MM.1S (cell line): Measurements from ENCODE around the gene GDPD5.

Experiments
- DNase-seq: peaks from one replicate; pipeline ENCODE4 v3.0.0-alpha.2; 2015
- H2AFZ ChIP-seq: fragments of 300-600 bp; sonication (generic); 2 replicates; pipeline ENCODE4 v1.6.0; 2016; ENCODE audit warnings: antibody characterized with exemption, low read length
- H3F3A ChIP-seq: fragments of 300-600 bp; sonication (generic); 2 replicates; pipeline ENCODE4 v1.6.1; 2016; ENCODE audit warnings: mild to moderate bottlenecking, antibody characterized with exemption, low read length, moderate library complexity, mixed read lengths; ENCODE audit not compliant: insufficient read depth
- H3K27ac ChIP-seq: fragments of 300-600 bp; sonication (generic); 2 replicates; pipeline ENCODE4 v1.5.1; 2016; ENCODE audit warnings: mild to moderate bottlenecking, low read length
- H3K27me3 ChIP-seq: fragments of 300-600 bp; sonication (generic); replicated peaks from 2 replicates; pipeline ENCODE4 v1.6.0; 2016; ENCODE audit warnings: low read length; ENCODE audit not compliant: insufficient read depth
- H3K36me3 ChIP-seq: fragments of 300-600 bp; sonication (generic); replicated peaks from 2 replicates; pipeline ENCODE4 v1.6.1; 2016; ENCODE audit warnings: mild to moderate bottlenecking, low read length, mixed read lengths; ENCODE audit not compliant: insufficient read depth
- H3K4me1 ChIP-seq: fragments of 300-600 bp; sonication (generic); 2 replicates; pipeline ENCODE4 v1.6.1; 2016; ENCODE audit warnings: low read length, mixed read lengths
- H3K4me2 ChIP-seq: fragments of 300-600 bp; sonication (generic); 2 replicates; pipeline ENCODE4 v1.6.0; 2016; ENCODE audit warnings: low read depth, low read length
- H3K4me3 ChIP-seq: fragments of 300-600 bp; sonication (generic); 2 replicates; pipeline ENCODE4 v1.5.1; 2016; ENCODE audit warnings: low read length, mixed read lengths
- H3K79me2 ChIP-seq: fragments of 300-600 bp; sonication (generic); 2 replicates; pipeline ENCODE4 v1.6.1; 2016; ENCODE audit warnings: mixed run types, low read length, mixed read lengths
- H3K9ac ChIP-seq: fragments of 300-600 bp; sonication (generic); 2 replicates; pipeline ENCODE4 v1.6.1; 2016; ENCODE audit warnings: low read length, mixed read lengths
- H3K9me2 ChIP-seq: fragments of 300-600 bp; sonication (generic); replicated peaks from 2 replicates; pipeline ENCODE4 v1.6.1; 2016; ENCODE audit warnings: mild to moderate bottlenecking, low read length, mixed read lengths; ENCODE audit not compliant: insufficient read depth
- H3K9me3 ChIP-seq: fragments of 300-600 bp; sonication (generic); replicated peaks from 2 replicates; pipeline ENCODE4 v1.6.1; 2016; ENCODE audit warnings: mild to moderate bottlenecking, low read length, mixed read lengths; ENCODE audit not compliant: insufficient read depth
- H4K20me1 ChIP-seq: fragments of 300-600 bp; sonication (generic); 2 replicates; pipeline ENCODE4 v1.6.1; 2016; ENCODE audit warnings: mild to moderate bottlenecking, low read length, moderate library complexity, mixed read lengths; ENCODE audit not compliant: insufficient read depth
- CTCF ChIP-seq: fragments of 300-600 bp; sonication (generic); IDR thresholded peaks from 2 replicates; pipeline ENCODE4 v1.5.1; 2016; ENCODE audit warnings: antibody characterized with exemption, low read length, mixed read lengths
- EZH2 ChIP-seq: fragments of 300-600 bp; sonication (generic); optimal IDR thresholded peaks from 2 replicates; pipeline ENCODE3; 2017; ENCODE audit warnings: low read depth, mild to moderate bottlenecking, antibody characterized with exemption, low read length, mixed read lengths
- EZH2phosphoT487 ChIP-seq: fragments of 300-600 bp; sonication (generic); IDR thresholded peaks from 2 replicates; pipeline ENCODE4 v1.6.1; 2018; ENCODE audit warnings: antibody characterized with exemption, low read length

GDPD5 gene

GRCh38 chr11:75387736-75388294 lies 137.9 kb downstream of the GDPD5 start:
- H3K4me2 ChIP-seq, result no peak overlapping the region
- no peaks in the 10 kb centered on the region for H3K79me2 ChIP-seq
- peaks cover 4% of the 10 kb centered on the region for H3K4me1 ChIP-seq
- no peak overlapping the region for H3K9ac ChIP-seq
- H3K9me3 ChIP-seq, result no peaks in the 10 kb centered on the region
- H3F3A ChIP-seq, result no peaks in the 10 kb centered on the region
- DNase-seq, result no peak
- TF ChIP-seq EZH2, result no peak
- TF ChIP-seq CTCF, result no peak
- TF ChIP-seq EZH2phosphoT487, result no peak
- no peak overlapping the region for H2AFZ ChIP-seq
- peaks cover 20% of the 10 kb centered on the region for H3K27me3 ChIP-seq
- H3K27ac ChIP-seq, result no peak overlapping the region
- H3K9me2 ChIP-seq, result no peaks in the 10 kb centered on the region
- no peaks in the 10 kb centered on the region for H4K20me1 ChIP-seq
- H3K36me3 ChIP-seq, result no peaks in the 10 kb centered on the region
- H3K4me3 ChIP-seq, result no peak overlapping the region

- no peaks in the 10 kb centered on the region for H4K20me1 ChIP-seq
- H3K4me1 ChIP-seq, result peaks cover 4% of the 10 kb centered on the region
- no peaks in the 10 kb centered on the region for H3K79me2 ChIP-seq
- no peak overlapping the region for H3K9ac ChIP-seq
- H2AFZ ChIP-seq, result no peak overlapping the region
- no peaks in the 10 kb centered on the region for H3F3A ChIP-seq
- H3K9me3 ChIP-seq, result no peaks in the 10 kb centered on the region
- no peak for TF ChIP-seq EZH2
- peaks cover 20% of the 10 kb centered on the region for H3K27me3 ChIP-seq
- H3K36me3 ChIP-seq, result no peaks in the 10 kb centered on the region
- no peaks in the 10 kb centered on the region for H3K9me2 ChIP-seq
- DNase-seq, result no peak
- H3K4me3 ChIP-seq, result no peak overlapping the region
- no peak overlapping the region for H3K27ac ChIP-seq
- H3K4me2 ChIP-seq, result no peak overlapping the region
Measured at GRCh38 chr11:75386942-75387630, 138.7 kb downstream of the GDPD5 start.
